GM10847 (cell line): ENCODE results near the gene UBAP2L.

Source experiments
- POLR2A ChIP-seq: IDR thresholded peaks from 2 replicates; pipeline ENCODE4 v1.6.1; 2011; ENCODE audit not compliant: insufficient read length; ENCODE audit errors: extremely low read depth

Gene UBAP2L

GRCh38 chr1:154270833-154271232 lies 50.1 kb downstream of the UBAP2L start:
- no peak for TF ChIP-seq POLR2A

GRCh38 chr1:154272217-154272998 lies 51.7 kb downstream of the UBAP2L start, which contains the start of gene HAX1:
Gene HAX1 (plus strand): TSS chr1:154272629. CDS start chr1:154272724, 95 bp downstream.
- peak; percentile 61 for TF ChIP-seq POLR2A

GRCh38 chr1:154272999-154273563 lies 52.3 kb downstream of the UBAP2L start:
- TF ChIP-seq POLR2A: no peak

- TF ChIP-seq POLR2A: no peak
These were observed 56.0 kb downstream of the UBAP2L start for GRCh38 chr1:154276797-154277196.

- TF ChIP-seq POLR2A: no peak
These were observed 67.9 kb downstream of the UBAP2L start for GRCh38 chr1:154288661-154289060.

GRCh38 chr1:154290921-154291320 lies 70.2 kb downstream of the UBAP2L start:
- no peak for TF ChIP-seq POLR2A

- no peak for TF ChIP-seq POLR2A
These were observed 74.9 kb downstream of the UBAP2L start for GRCh38 chr1:154295408-154296235.

- no peak for TF ChIP-seq POLR2A
These were observed 80.8 kb downstream of the UBAP2L start for GRCh38 chr1:154301582-154301981.

GRCh38 chr1:154304664-154305337 lies 84.0 kb downstream of the UBAP2L start:
- TF ChIP-seq POLR2A: no peak

- TF ChIP-seq POLR2A: no peak
These were observed 85.4 kb downstream of the UBAP2L start for GRCh38 chr1:154306151-154306550.

- no peak for TF ChIP-seq POLR2A
These were observed 92.3 kb downstream of the UBAP2L start for GRCh38 chr1:154313066-154313356.

- no peak for TF ChIP-seq POLR2A
These were observed 95.9 kb downstream of the UBAP2L start for GRCh38 chr1:154316704-154317103.

- no peak for TF ChIP-seq POLR2A
These were observed 97.6 kb downstream of the UBAP2L start for GRCh38 chr1:154318386-154318785.
